NCI-H1930 (cell line): ENCODE results near the gene TMEM259.
A peak's percentile ranks its signal among the peaks of the same experiment; 100 is the strongest.

ENCODE experiments used
- DNase-seq, 2 experiments: peaks; one replicate each; lab custom pipeline; 2025; lab: John Stamatoyannopoulos, UW

The TMEM259 gene

DNA sequence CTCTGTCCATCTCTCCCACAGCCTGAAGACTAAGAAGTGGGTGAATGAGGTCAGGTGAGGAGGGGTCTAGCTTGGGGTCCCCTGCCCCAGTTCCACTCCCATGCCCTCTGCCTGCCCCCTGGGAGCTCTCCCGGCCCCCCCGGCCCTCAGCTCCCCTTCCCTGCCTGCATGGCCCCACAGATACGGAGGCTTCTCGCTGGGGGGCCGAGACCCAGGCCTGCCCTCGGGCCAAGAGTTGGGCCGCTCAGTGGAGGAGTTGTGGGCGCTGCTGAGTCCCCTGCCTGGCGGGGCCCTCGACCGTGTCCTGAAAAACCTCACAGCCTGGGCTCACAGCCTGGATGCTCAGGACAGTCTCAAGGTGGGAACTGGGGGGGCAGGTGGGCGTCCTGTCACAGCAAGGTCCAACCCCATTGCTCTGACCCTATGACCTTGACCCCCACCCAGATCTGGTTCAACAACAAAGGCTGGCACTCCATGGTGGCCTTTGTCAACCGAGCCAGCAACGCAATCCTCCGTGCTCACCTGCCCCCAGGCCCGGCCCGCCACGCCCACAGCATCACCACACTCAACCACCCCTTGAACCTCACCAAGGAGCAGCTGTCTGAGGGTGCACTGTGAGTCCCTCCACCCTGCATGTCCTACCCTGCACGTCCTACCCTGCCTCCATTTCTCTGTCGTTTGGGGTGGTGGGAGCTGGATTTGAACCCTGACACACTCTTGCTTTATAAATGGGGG lies 35.1 kb upstream of the TMEM259 start:
- DNase-seq: no peak

- DNase-seq: no peak
These were observed 34.1 kb upstream of the TMEM259 start for GRCh38 chr19:1055028-1055425.

- DNase-seq: no peak
These were observed 33.4 kb upstream of the TMEM259 start for GRCh38 chr19:1054102-1055027.

DNA sequence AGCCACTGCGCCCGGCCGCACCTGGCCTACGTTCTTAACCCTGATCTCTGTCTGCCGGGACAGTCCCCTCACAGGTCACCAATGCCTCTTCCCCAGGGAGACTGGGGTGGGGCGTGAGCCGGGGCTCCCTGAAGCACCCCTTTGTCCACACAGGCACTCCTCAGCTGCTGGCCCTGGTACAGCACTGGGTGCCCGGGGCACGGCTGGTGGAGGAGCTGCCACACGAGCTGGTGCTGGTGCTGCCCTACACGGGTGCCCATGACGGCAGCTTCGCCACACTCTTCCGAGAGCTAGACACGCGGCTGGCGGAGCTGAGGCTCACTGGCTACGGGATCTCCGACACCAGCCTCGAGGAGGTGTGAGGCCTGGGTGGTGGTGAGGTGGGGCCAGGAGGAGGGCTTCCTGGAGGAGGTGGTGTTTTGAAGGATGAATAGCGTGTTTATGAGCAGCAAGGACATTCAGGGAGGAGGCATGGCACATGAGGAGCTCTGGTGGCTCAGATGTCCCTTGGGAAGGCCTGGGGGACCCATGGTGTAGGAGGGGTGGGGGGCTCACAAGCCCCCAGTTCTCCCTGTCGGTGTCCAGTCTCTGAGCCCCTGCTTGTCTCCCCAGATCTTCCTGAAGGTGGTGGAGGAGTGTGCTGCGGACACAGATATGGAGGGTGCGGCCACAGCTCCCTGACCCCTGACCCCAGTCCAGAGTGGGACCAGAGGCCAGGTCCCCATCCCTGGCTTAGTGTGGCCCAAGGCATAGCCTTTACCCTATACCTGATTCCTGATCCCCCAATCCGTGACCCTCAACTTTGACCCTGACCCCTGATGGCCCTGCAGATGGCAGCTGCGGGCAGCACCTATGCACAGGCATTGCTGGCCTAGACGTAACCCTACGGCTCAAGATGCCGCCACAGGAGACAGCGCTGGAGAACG lies 32.5 kb upstream of the TMEM259 start:
- no peak for DNase-seq

DNA sequence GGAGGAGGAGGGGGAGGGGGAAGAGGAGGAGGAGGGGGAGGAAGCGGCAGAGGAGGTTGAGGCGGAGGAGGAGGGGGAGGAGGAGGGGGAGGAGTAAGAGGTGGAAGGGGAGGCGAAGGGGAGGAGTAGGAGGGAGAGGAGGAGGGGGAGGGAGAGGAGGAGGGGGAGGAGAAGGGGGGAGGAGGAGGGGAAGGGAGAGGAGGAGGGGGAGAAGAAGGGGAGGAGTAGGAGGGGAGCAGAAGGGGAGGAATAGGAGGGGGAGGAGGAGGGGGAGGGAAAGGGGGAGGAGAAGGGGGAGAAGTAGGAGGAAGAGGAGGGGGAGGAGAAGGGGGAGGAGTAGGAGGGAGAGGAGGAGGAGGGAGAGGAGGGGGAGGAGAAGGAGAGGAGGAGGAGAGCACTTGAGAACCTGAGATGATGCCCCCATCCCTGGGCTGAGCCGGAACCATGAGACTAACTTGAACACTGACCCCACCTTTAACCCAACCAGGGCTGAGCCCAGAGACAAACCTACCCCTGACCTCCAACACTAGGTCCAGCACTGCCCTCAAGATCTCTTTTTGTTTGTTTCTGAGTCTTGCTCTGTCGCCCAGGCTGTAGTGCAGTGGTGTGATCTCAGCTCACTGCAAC lies 31.5 kb upstream of the TMEM259 start:
- DNase-seq: no peak

GRCh38 chr19:1051791-1052190 lies 30.9 kb upstream of the TMEM259 start:
- DNase-seq: no peak

- DNase-seq: no peak
These were observed 30.3 kb upstream of the TMEM259 start for GRCh38 chr19:1050989-1051788.

GRCh38 chr19:1049800-1050199 lies 28.9 kb upstream of the TMEM259 start:
- DNase-seq: no peak

DNA sequence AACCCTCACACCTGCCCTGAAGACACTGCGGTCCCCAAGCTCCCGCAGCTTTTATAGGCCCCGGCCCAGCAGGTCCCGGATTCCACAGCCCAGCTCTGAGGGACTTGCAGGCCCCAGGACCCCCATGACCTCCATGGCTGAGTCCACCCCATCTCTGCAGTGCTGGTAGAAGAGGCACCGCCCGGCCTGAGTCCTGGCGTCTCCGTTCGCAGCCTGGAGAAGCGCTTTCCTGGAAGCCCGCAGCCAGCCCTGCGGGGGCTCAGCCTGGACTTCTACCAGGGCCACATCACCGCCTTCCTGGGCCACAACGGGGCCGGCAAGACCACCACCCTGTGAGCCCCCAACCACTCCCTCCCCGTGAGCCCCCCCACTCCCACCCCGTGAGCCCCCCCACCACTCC lies 28.2 kb upstream of the TMEM259 start:
- no peak for DNase-seq

DNA sequence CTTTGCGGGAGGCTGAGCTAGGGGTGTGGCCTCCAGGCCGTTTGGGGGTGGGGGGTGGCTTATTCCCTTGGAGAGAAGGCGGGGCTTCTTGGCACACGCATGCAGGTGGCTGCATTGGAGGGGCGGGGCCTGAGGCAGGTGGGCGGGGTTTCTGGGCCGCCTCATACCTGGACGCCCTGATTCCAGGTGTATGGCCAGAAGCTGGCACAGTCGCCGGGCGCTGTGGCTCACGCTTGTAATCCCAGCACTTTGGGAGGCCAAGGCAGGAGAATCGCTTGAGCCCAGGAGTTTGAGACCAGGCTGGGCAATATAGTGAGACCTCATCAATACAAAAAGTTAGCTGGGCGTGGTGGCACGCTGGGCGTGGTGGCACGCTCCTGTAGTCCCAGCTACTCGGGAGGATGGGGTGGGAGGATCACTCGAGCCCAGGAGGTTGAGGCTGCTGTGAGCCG lies 26.8 kb upstream of the TMEM259 start:
- no peak for DNase-seq

GRCh38 chr19:1046836-1047695 lies 26.1 kb upstream of the TMEM259 start:
- DNase-seq: no peak

DNA sequence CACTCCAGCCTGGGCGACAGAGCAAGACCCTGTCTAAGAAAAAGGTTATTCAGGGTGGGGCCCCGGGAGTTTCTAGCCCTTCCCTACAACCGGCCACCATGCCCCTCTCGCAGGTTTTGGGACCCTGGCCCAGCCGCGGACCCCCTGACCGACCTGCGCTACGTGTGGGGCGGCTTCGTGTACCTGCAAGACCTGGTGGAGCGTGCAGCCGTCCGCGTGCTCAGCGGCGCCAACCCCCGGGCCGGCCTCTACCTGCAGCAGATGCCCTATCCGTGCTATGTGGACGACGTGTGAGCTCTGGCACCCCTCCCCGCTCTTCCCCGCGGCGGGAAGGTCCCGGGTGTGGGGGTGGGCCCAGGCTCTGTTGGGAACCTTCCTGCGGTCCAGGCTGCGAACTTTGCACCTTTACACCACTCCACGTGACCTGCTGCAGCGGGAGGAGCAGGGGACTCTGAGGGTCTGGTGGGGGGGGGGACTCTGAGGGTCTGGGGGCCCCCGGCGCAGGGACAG lies 25.2 kb upstream of the TMEM259 start:
- DNase-seq: no peak

DNA sequence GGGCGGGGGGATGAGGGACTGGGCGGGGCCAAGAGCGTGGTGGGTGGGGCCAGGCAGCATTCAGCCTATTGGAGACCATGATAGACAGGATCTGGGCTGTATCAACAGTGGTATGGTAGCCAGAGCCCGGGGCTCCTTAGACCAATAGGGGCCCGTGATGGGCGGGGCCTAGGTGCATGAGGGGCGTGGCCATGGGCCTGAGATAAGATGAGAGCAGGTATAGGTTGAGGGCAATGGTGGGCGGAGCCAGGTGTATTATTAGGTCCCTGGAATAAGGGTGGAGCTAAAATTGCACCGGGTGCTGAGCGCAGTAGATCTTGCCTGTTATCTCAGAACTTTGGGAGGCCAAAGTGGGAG lies 24.3 kb upstream of the TMEM259 start:
- DNase-seq: no peak

DNA sequence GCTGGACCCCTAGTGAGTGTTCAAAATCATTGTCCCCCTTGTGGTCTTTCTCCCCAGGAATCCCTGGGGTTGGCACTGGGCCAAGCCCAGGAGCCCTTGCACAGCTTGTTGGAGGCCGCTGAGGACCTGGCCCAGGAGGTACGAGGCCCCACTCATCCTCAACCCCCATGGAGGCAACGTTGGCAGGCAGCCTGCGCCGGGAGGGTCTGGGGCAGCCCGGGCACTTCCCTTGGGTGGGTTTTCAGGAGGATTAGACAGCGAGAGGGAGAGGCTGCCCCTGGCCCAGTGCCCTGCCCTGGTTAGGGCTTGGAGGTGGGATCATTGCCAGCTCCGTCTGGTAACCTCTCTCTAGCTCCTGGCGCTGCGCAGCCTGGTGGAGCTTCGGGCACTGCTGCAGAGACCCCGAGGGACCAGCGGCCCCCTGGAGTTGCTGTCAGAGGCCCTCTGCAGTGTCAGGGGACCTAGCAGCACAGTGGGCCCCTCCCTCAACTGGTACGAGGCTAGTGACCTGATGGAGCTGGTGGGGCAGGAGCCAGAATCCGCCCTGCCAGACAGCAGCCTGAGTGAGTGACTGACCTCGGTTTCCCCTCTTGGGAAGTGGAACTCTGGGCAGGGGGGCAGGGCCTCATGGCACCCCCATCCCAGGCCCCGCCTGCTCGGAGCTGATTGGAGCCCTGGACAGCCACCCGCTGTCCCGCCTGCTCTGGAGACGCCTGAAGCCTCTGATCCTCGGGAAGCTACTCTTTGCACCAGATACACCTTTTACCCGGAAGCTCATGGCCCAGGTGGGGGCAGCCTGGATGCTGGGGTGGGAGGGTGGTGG lies 22.0 kb upstream of the TMEM259 start:
- no peak for DNase-seq

DNA sequence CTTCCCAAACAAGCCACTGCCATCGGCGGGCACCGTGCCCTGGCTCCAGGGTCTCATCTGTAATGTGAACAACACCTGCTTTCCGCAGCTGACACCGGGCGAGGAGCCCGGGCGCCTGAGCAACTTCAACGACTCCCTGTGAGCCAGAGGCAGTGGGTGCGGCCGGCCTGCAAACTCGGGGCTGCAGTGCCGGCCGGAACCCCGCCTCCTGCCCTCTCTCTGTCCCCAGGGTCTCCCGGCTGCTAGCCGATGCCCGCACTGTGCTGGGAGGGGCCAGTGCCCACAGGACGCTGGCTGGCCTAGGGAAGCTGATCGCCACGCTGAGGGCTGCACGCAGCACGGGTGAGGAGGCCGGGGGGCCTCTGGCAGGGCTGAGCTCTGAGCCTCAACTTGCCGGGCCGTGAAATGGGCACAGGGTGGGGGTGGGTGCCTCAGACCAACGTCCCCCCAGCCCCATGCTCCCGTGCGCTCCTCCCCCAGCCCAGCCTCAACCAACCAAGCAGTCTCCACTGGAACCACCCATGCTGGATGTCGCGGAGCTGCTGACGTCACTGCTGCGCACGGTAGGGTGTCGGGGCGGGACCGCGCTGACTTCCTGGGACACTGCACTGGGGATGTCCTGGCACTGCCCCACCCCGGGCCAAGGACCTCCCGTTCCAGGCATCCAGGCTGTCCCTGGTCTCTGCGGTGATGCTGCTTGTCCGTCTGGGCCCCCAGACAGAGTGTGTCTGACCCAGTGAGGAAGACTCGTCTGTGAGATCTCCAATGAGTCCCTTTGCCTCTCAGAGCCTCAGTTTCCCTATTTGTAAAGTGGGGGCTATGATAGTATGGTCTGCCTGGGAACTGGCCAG lies 21.1 kb upstream of the TMEM259 start:
- no peak for DNase-seq

- DNase-seq: no peak
These were observed 20.4 kb upstream of the TMEM259 start for GRCh38 chr19:1041272-1041834.

DNA sequence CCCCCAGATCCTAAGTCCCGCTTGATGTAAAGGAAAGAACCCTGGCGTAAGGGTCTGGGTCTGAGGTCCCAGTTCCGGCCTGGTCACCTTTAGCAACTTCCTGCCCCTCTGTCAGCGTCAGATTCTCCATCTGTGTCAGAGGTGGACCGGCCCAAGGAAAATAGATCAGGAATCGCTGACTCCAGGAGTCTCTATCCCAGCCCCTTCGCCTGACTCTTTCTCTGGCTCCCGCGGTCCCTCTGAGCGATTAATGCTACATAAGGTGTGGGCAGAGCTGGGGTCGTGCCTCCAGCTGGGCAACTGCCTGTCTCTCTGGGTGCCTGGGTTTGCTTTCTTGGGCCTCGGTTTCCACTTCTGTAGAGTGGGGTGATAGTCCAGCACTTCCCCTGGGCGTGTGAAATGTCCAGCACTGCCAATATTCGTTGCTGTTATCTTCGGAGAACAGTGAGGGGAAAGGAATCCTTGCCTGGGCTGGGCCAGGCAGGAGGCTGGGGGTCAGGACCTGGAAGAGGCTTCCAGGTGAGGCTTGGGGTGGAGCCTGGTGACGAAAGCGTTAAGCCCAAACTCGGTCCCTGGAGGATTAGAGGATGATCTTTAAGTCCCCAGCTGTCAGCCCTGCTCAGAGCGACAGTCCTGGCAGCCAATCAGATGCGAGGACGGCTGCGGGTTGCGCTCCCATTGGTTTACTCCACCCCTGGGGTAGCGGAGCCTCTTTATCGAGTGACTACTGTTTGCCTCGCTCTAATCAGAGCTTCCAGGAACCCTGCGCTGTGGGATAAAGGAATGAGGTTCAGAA lies 19.8 kb upstream of the TMEM259 start:
- peak; percentile 59 to 60 for DNase-seq
